ENCODE results near the gene HARS1.
"Not testable (repeated sequence)": the region's sequence is repeated elsewhere in the genome, so short reads cannot be mapped to it uniquely, and the experiment has no call there.

The HARS1 gene

GRCh38 chr5:140631831-140632365 lies 59.3 kb downstream of the HARS1 start:
- no peak for TF ChIP-seq CTCF (IDR thresholded peaks at IDR 0.05; ENCODE audit: insufficient read depth, low read length, poor library complexity, severe bottlenecking)
- DNase-seq (ENCODE audit: extremely low read depth, insufficient read length): no peak
- Histone ChIP-seq H3K36me3 (ENCODE audit: control insufficient read depth, insufficient read depth, low read length) (no peaks in the 10 kb centered on the region), H3K27me3 (replicated peaks; ENCODE audit: control insufficient read depth, insufficient read depth, low read length) (no peaks in the 10 kb centered on the region; the same call in 1 of the 2 replicates), H3K4me3 (replicated peaks; ENCODE audit: low read depth, low read length) (peak overlapping the region; percentile 48)

GRCh38 chr5:140631036-140631417 lies 60.1 kb downstream of the HARS1 start:
- Histone ChIP-seq H3K4me3 (replicated peaks; ENCODE audit: low read depth, low read length) (no peak overlapping the region), H3K36me3 (ENCODE audit: control insufficient read depth, insufficient read depth, low read length) (no peaks in the 10 kb centered on the region), H3K27me3 (replicated peaks; ENCODE audit: control insufficient read depth, insufficient read depth, low read length) (no peaks in the 10 kb centered on the region; the same call in 1 of the 2 replicates)
- no peak for TF ChIP-seq CTCF (IDR thresholded peaks at IDR 0.05; ENCODE audit: insufficient read depth, low read length, poor library complexity, severe bottlenecking)
- no peak for DNase-seq (ENCODE audit: extremely low read depth, insufficient read length)

- H3K27me3 ChIP-seq (replicated peaks; ENCODE audit: control insufficient read depth, insufficient read depth, low read length): no peaks in the 10 kb centered on the region; the same call in 1 of the 2 replicates
- H3K36me3 ChIP-seq (ENCODE audit: control insufficient read depth, insufficient read depth, low read length): no peaks in the 10 kb centered on the region
- no peak overlapping the region for H3K4me3 ChIP-seq (replicated peaks; ENCODE audit: low read depth, low read length)
- TF ChIP-seq CTCF (IDR thresholded peaks at IDR 0.05; ENCODE audit: insufficient read depth, low read length, poor library complexity, severe bottlenecking): no peak
- DNase-seq (ENCODE audit: extremely low read depth, insufficient read length): no peak
Measured at GRCh38 chr5:140630292-140631035, 60.7 kb downstream of the HARS1 start.

- no peak for TF ChIP-seq CTCF (IDR thresholded peaks at IDR 0.05; ENCODE audit: insufficient read depth, low read length, poor library complexity, severe bottlenecking)
- DNase-seq (ENCODE audit: extremely low read depth, insufficient read length): no peak
- H3K4me3 ChIP-seq (replicated peaks; ENCODE audit: low read depth, low read length): no peak overlapping the region
Measured at GRCh38 chr5:140628711-140629110, 62.5 kb downstream of the HARS1 start.

GRCh38 chr5:140627972-140628371 lies 63.2 kb downstream of the HARS1 start:
- no peak for TF ChIP-seq CTCF (IDR thresholded peaks at IDR 0.05; ENCODE audit: insufficient read depth, low read length, poor library complexity, severe bottlenecking)
- no peak for DNase-seq (ENCODE audit: extremely low read depth, insufficient read length)
- H3K36me3 ChIP-seq (ENCODE audit: control insufficient read depth, insufficient read depth, low read length): no peaks in the 10 kb centered on the region
- H3K4me3 ChIP-seq (replicated peaks; ENCODE audit: low read depth, low read length): no peak overlapping the region
- no peaks in the 10 kb centered on the region; the same call in 1 of the 2 replicates for H3K27me3 ChIP-seq (replicated peaks; ENCODE audit: control insufficient read depth, insufficient read depth, low read length)

More at GRCh38 chr5:140628711-140629110, 62.5 kb downstream of the HARS1 start:
- Histone ChIP-seq H3K36me3 (ENCODE audit: control insufficient read depth, insufficient read depth, low read length) (no peaks in the 10 kb centered on the region), H3K27me3 (replicated peaks; ENCODE audit: control insufficient read depth, insufficient read depth, low read length) (no peaks in the 10 kb centered on the region; the same call in 1 of the 2 replicates)

- H3K27me3 ChIP-seq (replicated peaks; ENCODE audit: control insufficient read depth, insufficient read depth, low read length); DNase-seq (ENCODE audit: extremely low read depth, insufficient read length); H3K36me3 ChIP-seq (ENCODE audit: control insufficient read depth, insufficient read depth, low read length); H3K4me3 ChIP-seq (replicated peaks; ENCODE audit: low read depth, low read length): not testable (repeated sequence)
Measured at GRCh38 chr5:140624886-140625285, 66.3 kb downstream of the HARS1 start.

All from GM06990 (cell line).